Stimulated activated CD4-positive, alpha-beta T cell treated with anti-CD3 and anti-CD28 coated beads, TNF-alpha, amount 100 ng/mL, for 24 hours (primary cell): ENCODE results near the gene PRAMEF33.
"Not testable (repeated sequence)": the region's sequence is repeated elsewhere in the genome, so short reads cannot be mapped to it uniquely, and the experiment has no call there.

Experiments used
- DNase-seq, 3 experiments: peaks; one replicate each; pipeline ENCODE4 v3.0.0-alpha.2; 2020; ENCODE audit warnings: low read depth in 3 of 3

PRAMEF33 gene, protein sequence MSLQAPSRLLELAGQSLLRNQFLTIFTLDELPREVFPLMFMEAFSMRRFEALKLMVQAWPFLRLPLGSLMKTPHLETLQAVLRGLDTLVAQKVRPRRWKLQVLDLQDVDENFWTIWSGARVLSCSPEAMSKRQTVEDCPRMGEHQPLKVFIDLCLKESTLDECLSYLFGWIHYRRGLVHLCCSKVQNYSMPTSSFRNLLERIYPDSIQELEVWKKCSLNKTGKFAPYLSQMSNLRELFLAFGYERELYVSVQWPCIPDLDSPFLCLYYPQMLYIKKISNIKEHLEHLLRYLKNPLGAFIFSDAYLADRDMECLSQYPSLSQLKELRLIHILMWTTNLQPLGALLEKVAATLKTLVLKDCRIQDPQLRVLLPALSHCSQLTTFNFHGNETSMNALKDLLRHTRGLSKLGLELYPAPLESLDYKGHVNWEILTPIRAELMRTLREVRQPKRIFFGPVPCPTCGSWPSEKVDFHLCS

DNA sequence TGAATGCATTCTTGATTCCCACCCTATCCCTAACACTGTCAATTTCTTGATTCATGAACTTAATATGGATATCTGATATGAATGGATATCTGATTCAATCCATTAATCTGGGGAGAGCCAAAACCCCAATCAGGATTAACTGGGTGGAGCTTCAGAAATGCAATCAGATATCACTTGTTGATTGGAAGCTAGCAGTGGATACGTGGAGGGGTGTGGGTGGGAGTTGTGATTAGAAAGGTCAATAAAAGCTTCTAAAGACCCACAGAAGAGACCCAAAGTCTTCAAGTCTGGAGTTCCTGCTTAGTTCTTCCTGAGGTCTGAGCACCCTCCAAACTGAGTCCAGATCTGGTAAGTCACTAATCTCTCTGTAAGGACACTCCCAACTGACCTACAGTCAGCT lies at the start of gene PRAMEF33:
PRAMEF33 (plus strand) TSS at position 301 of the 400 bp plus-strand sequence. CDS start 2,416 bp downstream, outside the sequence.
- DNase-seq = not testable (repeated sequence)

DNA sequence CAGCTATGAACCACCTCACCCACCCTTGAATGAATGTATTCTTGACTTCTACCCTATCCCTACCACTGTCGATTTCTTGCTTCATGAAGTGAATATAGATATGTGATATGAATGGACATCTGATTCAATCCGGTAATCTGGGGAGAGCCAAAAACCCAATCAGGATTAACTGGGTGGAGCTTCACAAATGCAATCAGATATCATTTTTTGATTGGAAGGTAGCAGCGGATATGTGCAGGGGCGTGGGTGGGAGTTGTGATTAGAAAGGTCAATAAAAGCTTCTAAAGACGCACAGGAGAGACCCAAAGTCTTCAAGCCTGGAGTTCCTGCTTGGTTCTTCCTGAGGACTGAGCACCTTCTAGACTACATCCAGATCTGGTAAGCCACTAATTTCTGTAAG lies 49.4 kb upstream of the PRAMEF33 start, which contains the start of gene PRAMEF5:
PRAMEF5 (plus strand) TSS at position 301 of the 400 bp plus-strand sequence. CDS start 5,071 bp downstream, outside the sequence.
- DNase-seq = not testable (repeated sequence)

DNA sequence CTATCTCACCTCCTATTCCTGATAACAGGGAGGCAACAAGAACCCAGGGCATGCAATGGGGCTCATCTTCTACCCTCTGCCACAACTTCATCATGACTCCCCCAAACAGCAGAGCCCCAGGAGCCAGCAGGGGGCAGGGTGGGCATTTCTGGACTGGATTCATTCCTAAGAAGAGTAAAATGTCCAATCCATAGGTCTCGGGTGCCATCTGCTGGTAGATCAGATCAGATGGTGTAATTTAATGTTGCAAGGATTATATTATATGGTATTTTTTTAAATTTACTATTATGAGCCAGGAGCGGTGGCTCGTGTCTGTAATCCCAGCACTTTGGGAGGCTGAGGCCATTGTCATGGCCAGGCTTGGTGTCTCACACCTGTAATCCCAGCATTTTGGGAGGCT lies 38.2 kb upstream of the PRAMEF33 start:
- not testable (repeated sequence) for DNase-seq

DNA sequence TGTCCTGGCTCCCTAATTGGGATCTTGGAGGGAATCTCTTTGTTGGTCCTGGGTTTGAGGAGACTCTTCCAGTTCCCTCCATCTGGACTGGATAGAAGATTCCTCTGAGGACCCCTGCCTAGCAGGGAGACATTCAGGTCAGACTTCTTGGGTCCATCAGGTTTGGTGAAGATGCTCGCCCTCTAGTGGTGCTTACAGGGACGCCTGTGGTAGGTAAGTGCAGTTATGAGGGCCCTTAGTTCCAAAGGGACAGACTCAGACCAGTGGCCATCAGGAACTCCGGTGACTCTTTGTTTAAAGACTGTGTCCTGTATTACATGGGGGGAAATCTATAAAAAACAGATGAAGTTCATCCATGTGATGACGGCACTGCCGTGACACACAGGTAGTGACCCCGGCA lies 26.3 kb upstream of the PRAMEF33 start:
- not testable (repeated sequence) for DNase-seq

DNA sequence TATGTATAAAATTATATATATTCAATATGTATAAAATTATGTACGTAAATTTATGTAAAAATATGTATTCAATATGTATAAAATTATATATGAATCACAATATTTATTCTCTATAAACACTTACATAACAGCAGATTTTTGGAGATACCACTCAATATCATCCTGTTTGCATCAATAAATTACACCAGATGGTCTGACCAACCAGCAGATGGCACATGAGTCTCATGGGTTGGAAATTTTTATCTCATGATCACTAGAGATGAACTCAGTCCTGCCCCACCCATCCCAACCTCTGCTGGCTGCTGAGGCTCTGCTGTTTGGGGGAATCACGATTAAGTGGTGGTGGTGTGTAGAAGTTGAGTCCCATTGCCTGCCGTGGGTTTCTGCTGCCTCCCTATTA lies 23.7 kb upstream of the PRAMEF33 start:
- not testable (repeated sequence) for DNase-seq

DNA sequence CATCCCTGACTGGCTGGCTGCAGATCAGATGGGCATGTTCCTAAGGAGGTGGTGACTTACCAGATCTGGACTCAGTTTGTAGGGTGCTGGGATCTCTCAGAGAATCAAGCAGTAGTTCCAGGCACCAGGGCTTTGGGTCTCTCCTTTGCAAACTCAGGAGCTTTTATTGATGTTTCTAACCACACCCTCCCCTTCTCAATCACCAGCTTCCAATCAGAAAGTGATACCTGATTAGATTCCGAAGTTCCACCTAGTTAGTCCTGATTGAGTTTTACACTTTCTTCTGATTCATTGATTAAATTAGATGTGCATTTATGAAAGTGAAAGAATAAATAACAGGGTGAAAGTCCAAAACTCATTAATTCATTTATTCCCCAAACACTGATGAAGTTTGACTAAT lies 18.3 kb upstream of the PRAMEF33 start, which contains the start of gene PRAMEF8:
PRAMEF8 (minus strand) TSS at position 101 of the 400 bp plus-strand sequence. CDS start 1,046 bp downstream, outside the sequence.
- DNase-seq = not testable (repeated sequence)

DNA sequence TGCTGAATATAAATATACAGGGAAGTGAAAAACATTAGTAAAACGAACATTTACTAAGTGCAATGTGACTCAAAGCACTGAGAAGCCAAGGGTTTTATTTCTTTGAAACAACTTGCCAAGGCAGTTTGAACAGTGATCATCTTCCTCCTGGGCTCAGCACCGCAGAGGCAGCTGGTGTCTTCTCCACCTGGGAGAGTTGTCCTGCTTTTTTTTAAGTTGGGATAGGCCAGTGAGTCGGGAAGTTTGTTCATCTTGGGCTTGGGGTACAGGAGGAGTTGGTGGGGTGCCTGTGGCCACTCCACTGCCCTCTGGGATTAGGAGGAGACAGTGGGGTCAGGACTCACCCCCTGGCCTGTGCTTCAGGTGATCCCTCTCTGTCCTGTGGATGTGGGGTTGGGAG lies 14.3 kb upstream of the PRAMEF33 start:
- DNase-seq = not testable (repeated sequence)

DNA sequence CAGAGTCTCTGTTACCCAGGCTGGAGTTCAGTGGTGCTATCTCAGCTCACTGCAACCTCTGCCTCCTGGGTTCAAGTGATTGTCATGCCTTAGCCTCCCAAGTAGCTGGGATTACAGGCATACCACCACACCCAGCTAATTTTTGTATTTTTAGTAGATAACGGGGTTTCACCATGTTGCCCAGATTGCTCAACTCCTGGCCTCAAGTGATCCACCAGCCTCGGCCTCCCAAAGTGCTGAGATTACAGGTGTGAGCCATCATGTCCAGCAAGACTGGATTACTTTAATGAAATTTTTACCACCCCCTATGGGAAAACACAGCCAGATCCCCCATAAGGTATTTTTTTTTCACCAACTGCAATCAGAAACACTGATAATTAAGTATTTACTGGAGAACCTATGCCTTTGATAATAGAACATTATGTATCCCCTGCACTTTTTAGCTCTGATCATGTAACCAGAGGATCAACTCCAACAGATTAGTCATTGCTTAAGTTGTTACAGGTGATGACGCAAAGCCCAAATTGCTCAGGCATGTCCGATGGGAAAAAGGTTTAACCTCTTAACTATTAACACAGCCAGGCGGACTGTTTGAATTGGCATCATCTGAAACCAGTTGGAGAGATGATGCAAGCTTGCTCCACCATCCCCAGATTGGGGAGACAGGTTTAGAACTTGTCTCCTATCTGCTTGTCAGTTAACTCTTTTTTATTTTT lies 6.0 kb upstream of the PRAMEF33 start:
- DNase-seq = not testable (repeated sequence)

DNA sequence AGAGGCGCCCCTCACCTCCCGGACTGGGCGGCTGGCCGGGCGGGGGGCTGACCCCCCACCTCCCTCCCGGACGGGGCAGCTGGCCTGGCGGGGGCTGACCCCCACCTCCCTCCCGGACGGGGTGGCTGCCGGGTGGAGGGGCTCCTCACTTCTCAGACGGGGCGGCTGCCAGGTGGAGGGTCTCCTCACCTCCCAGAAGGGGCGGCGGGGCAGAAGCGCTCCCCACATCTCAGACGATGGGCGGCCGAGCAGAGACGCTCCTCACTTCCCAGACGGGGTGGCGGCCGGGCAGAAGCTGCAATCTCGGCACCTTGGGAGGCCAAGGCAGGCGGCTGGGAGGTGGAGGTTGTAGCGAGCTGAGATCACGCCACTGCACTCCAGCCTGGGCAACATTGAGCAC lies 4.6 kb upstream of the PRAMEF33 start:
- not testable (repeated sequence) for DNase-seq

DNA sequence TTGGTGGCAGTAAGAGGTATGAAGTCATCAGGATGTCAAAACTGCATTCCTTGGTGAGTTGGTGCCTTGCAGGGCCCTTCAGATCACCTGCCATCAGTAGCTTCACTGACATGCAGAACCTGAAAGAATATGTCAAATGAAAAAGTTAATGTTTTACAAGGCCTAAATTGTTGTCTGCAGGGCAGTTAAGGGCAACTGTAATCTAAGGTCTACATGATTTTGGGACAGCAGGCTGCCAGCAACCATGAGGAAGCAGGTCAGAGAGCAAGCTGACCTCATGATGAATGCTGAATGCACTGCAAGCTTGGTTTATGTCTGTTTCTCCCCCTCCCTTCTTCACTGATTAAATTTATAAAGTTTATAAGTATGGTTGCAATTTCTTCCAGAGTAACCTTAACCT lies 1.1 kb upstream of the PRAMEF33 start:
- DNase-seq = not testable (repeated sequence)

DNA sequence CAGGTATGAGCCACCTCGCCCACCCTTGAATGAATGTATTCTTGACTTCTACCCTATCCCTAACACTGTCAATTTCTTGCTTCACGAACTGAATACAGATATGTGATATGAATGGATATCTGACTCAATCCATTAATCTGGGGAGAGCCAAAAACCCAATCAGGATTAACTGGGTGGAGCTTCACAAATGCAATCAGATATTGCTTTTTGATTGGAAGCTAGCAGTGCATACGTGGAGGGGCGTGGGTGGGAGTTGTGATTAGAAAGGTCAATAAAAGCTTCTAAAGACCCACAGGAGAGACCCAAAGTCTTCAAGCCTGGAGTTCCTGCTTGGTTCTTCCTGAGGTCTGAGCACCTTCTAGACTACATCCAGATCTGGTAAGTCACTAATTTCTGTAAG lies 11.9 kb downstream of the PRAMEF33 start, which contains the start of gene PRAMEF15:
PRAMEF15 (plus strand) TSS at position 301 of the 400 bp plus-strand sequence. CDS start 2,827 bp downstream, outside the sequence.
- DNase-seq = not testable (repeated sequence)

DNA sequence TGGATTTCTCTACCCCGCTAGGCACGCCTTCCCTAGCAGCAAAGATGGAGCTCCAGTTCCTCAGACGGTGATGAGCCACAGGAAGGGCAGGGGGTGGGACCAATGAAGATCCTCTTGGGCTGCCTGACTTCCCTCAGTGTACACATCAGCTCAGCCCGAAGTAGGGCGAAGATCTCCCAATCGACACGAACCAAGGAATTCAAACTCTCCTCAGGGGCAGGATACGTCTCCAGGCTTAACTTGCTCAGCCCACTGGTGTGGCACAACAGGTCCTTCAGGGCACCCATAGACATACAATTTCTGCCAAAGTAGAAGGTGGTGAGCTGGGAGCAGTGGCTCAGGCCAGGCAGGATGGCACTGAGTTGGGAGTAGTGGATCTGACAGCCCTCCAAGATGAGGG lies 39.2 kb downstream of the PRAMEF33 start:
- not testable (repeated sequence) for DNase-seq

DNA sequence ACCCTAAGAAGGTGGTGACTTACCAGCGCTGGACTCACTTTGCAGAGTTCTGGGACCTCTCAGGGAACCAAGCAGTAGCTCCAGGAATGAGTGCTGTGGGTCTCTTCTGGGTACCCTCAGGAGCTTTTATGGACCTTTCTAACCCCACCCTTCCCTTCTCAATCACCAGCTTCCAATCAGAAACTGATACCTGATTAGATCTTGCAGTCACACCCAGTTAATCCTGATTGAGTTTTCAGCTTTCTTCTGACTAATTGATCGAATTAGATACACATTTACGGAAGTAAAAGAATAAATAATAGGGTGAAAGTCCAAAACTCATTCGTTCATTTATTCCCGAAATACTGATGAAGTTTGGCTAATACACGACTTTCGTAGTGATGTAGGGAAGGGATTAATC lies 43.7 kb downstream of the PRAMEF33 start, which contains the start of gene PRAMEF14:
PRAMEF14 (minus strand) TSS at position 101 of the 400 bp plus-strand sequence. CDS start 1,820 bp downstream, outside the sequence.
- DNase-seq = not testable (repeated sequence)

DNA sequence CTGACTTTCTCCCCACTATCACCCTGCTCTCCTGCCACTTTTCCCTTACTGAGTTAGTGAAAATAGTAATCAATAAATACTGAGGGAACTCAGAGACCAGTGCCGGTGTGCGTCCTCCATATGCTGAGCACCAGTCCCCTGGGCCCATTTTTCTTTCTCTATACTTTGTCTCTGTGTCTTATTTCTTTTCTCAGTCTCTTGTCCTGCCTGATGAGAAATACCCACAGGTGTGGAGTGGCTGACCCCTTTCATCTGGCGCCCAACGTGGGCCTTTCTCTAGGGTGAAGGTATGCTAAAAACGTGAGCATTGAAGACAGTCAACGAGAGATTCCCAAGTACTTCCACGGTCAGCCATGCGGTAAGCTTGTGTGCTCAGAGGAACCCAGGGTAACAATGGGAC lies 50.1 kb downstream of the PRAMEF33 start:
- DNase-seq = not testable (repeated sequence)

DNA sequence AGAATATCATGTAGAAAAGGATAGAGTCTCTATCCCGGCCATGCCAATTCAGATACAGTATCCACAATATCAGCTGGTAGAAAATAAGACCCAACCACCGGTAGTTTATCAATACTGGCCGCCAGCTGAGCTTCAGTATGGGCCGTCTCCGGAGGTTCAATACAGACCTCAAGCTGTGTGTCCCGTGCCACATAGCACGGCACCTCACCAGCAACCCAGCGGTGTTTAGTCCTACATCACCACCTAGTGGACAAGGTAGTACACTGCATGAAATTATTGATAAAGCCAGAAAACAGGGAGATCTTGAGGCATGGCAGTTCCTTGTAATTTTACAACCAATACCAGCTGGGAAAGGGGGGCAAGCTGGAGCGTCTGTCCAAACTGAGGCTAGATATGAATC lies 51.1 kb downstream of the PRAMEF33 start:
- not testable (repeated sequence) for DNase-seq

DNA sequence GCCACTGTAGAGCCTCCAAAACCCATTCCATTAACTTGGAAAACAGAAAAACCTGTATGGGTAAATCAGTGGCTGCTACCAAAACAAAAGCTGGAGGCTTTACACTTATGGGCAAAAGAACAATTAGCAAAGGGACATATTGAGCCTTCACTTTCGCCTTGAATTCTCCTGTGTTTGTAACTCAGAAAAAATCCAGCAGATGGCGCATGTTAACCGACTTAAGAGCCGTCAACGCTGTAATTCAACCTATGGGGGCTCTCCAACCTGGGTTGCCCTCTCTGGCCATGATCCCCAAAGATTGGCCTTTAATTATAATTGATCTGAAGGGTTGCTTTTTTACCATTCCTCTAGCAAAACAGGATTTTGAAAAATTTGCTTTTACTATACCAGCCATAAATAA lies 53.4 kb downstream of the PRAMEF33 start:
- peak in 2 of 3 experiments; percentile 1 to 6 for DNase-seq
